Endometrium (tissue), 2 donors: ENCODE data around the gene NUP93.
"Not testable (repeated sequence)": the region's sequence is repeated elsewhere in the genome, so short reads cannot be mapped to it uniquely, and the experiment has no call there.

ENCODE experiments used
- FAIRE-seq: peaks from 2 replicates; lab custom pipeline; 2012; peaks lifted over from hg19 to GRCh38; lab: Jason Lieb, UNC
- donor health status: control.
- donor health status: control.

Gene NUP93

GRCh38 chr16:56870276-56870888, 140.5 kb downstream of the NUP93 start:
- no peak for FAIRE-seq

GRCh38 chr16:56871172-56871593, 141.3 kb downstream of the NUP93 start:
- no peak for FAIRE-seq

GRCh38 chr16:56872863-56873391, 143.0 kb downstream of the NUP93 start:
- FAIRE-seq: no peak

GRCh38 chr16:56874800-56875199, 144.9 kb downstream of the NUP93 start:
- FAIRE-seq: no peak

- no peak for FAIRE-seq
Observed at GRCh38 chr16:56876048-56876447, 146.1 kb downstream of the NUP93 start.

- no peak for FAIRE-seq
Observed at GRCh38 chr16:56877486-56878182, 147.7 kb downstream of the NUP93 start.

GRCh38 chr16:56878282-56878854, 148.4 kb downstream of the NUP93 start:
- FAIRE-seq: no peak

- FAIRE-seq: no peak
Observed at GRCh38 chr16:56879276-56879675, 149.3 kb downstream of the NUP93 start.

- no peak for FAIRE-seq
Observed at GRCh38 chr16:56880176-56880575, 150.2 kb downstream of the NUP93 start.

- FAIRE-seq: no peak
Observed at GRCh38 chr16:56880685-56881084, 150.8 kb downstream of the NUP93 start.

GRCh38 chr16:56882077-56882800, 152.3 kb downstream of the NUP93 start:
- FAIRE-seq: no peak

- FAIRE-seq: no peak
Observed at GRCh38 chr16:56883586-56883985, 153.7 kb downstream of the NUP93 start.

GRCh38 chr16:56884026-56884582, 154.2 kb downstream of the NUP93 start:
- FAIRE-seq: no peak

GRCh38 chr16:56884929-56885328, 155.0 kb downstream of the NUP93 start:
- not testable (repeated sequence) for FAIRE-seq

GRCh38 chr16:56885446-56886162, 155.7 kb downstream of the NUP93 start:
- no peak for FAIRE-seq

GRCh38 chr16:56886296-56886695, 156.4 kb downstream of the NUP93 start:
- no peak for FAIRE-seq

- no peak for FAIRE-seq
Observed at GRCh38 chr16:56886826-56887225, 156.9 kb downstream of the NUP93 start.

- no peak for FAIRE-seq
Observed at GRCh38 chr16:56888806-56889205, 158.9 kb downstream of the NUP93 start.

GRCh38 chr16:56889206-56889605, 159.3 kb downstream of the NUP93 start:
- no peak for FAIRE-seq

GRCh38 chr16:56891685-56892084, 161.8 kb downstream of the NUP93 start:
- no peak for FAIRE-seq

GRCh38 chr16:56892705-56893104, 162.8 kb downstream of the NUP93 start:
- no peak for FAIRE-seq
